Body of pancreas (tissue), 4 donors: ENCODE measurements around the gene TOR1B. TPM values are rescaled to one million over a fixed set of nuclear protein-coding genes. Genes with fewer than 3 reads are reported as not detected.

Experiments used
- ATAC-seq: fragments of 150-250 bp; one replicate; pipeline ENCODE4 v1.9.1; 2016
- DNase-seq, 4 donors: peaks; one replicate each; pipeline ENCODE4 v3.0.0-alpha.2; 2019
- H3K27ac ChIP-seq, 4 donors: fragments of 200-600 bp; sonication (generic); 1 replicate in 3 of 4; 2 replicates in 1 of 4; pipeline versions ENCODE4 v1.5.1 to v1.6.1; 2016 to 2019; ENCODE audit warnings: mild to moderate bottlenecking in 1 of 4, mixed read lengths in 1 of 4, moderate library complexity in 1 of 4
- H3K27me3 ChIP-seq, 2 donors: fragments of 200-600 bp; sonication (generic); one replicate each; pipeline ENCODE4 v1.6.0; 2016; ENCODE audit warnings: mild to moderate bottlenecking in 1 of 2
- H3K36me3 ChIP-seq, 2 donors: fragments of 200-600 bp; sonication (generic); replicated peaks in 1 of 2; 2 replicates each; pipeline ENCODE4 v1.5.1; 2016; ENCODE audit warnings: low read depth in 2 of 2; ENCODE audit not compliant: insufficient read depth in 1 of 2
- H3K4me1 ChIP-seq: fragments of 200-600 bp; sonication (generic); one replicate; pipeline ENCODE4 v1.6.0; 2016
- H3K4me3 ChIP-seq, 2 donors: fragments of 200-600 bp; sonication (generic); 1 replicate in 1 of 2; 2 replicates in 1 of 2; pipeline ENCODE4 v1.5.1; 2016 to 2019
- H3K9me3 ChIP-seq, 3 donors: fragments of 200-600 bp; sonication (generic); 1 replicate in 2 of 3; 2 replicates in 1 of 3; pipeline ENCODE4 v1.5.1; 2016
- CTCF ChIP-seq, 7 experiments: fragments of 450-650 bp in 4 of 7; fragments of 200-600 bp in 3 of 7; sonication (generic) in 3 of 7; IDR thresholded peaks; one replicate each; pipeline ENCODE4 v1.5.1; 2016 to 2019; ENCODE audit warnings: antibody characterized with exemption in 7 of 7
- POLR2A ChIP-seq, 3 donors: fragments of 450-650 bp; IDR thresholded peaks; one replicate each; pipeline ENCODE4 v1.6.1; 2016; ENCODE audit warnings: antibody characterized with exemption in 3 of 3, mild to moderate bottlenecking in 2 of 3
- WGBS, 2 donors: methylation state at CpG; one replicate each; pipeline ENCODE4 v1.1.5; 2017; 5-methylcytosine and 5-hydroxymethylcytosine counted together
- intact Hi-C: fragments of 100-400 bp; cut with DNase I; formaldehyde crosslinking; loops from one replicate; pipeline ENCODE4 v1.15.1; 2023
- total RNA-seq, 2 donors: library from RNA; depleted of rRNA; stranded (reverse); fragments of >200 nt; gene quantifications; one replicate each; pipeline ENCODE4 v1.1.0, GENCODE V29; 2016

Gene TOR1B
- total RNA-seq, 2 donors from 2014 or later = 9.6 to 19.2 TPM

DNA sequence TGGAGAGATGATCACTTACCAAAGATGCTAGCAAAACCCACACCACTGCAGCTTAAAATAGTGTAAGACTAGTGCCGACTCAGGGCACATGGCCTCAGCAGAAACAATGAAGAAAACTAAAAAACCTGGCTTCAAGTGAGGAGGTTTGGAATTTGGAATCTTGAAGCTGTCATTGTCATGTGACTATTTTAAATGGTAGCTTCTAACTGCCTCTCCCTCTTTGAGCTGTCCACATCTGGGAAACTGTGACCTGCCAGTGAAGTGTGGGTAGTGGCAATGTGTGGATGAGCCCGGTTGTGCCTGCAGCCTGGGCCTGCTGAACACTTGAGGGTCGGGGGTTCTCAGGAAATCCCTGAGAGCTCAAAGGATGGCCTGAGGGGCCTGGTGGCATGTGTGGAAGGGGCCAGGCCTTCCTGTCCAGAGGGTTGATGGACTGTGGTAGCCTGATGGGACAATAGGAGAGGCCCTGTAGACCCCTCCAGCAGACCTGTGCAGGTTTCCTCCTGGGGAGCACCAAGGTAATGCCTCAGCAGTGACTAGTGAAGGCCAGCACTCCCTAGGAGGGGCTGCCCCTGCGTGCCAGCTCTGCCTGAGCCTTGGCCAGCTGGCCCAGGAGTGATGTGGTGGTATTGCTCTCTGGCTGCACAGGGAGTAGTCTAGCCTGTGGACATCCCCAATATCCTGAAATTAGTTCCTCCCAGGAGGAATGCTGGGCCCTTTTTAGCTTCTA, 45.9 kb downstream of the TOR1B start:
- ATAC-seq (no peak), DNase-seq (no peak)
- Histone ChIP-seq H3K4me3 (no peak overlapping the region), H3K27ac (no peak overlapping the region), H3K36me3 (peaks cover 0 to 17% of the 10 kb centered on the region in 2 donors), H3K27me3 (no peaks in the 10 kb centered on the region), H3K4me1 (no peaks in the 10 kb centered on the region), H3K9me3 (no peaks in the 10 kb centered on the region)
- 74 to 76% methylated on average over 4 of the region's 4 CpGs for WGBS, 2 donors
- TF ChIP-seq CTCF (IDR thresholded peaks at IDR 0.05) (no peak), POLR2A (IDR thresholded peaks at IDR 0.05) (no peak)
- intact Hi-C loops = no loop called here

- ATAC-seq = no peak
- Histone ChIP-seq H3K27me3 (no peaks in the 10 kb centered on the region), H3K4me3 (no peak overlapping the region), H3K27ac (no peak overlapping the region), H3K36me3 (peaks cover 0 to 17% of the 10 kb centered on the region in 2 donors), H3K4me1 (no peaks in the 10 kb centered on the region), H3K9me3 (no peaks in the 10 kb centered on the region)
- WGBS, 2 donors = 78 to 84% methylated on average over 6 of the region's 6 CpGs
- no peak for TF ChIP-seq CTCF (IDR thresholded peaks at IDR 0.05)
- TF ChIP-seq POLR2A (IDR thresholded peaks at IDR 0.05) = no peak
- intact Hi-C loops = no loop called here
- no peak for DNase-seq
These were observed 46.9 kb downstream of the TOR1B start for GRCh38 chr9:129849901-129850300.

GRCh38 chr9:129850821-129851550, 48.0 kb downstream of the TOR1B start:
- no peaks in the 10 kb centered on the region for H3K4me1 ChIP-seq
- ATAC-seq = no peak
- TF ChIP-seq POLR2A (IDR thresholded peaks at IDR 0.05) (no peak), CTCF (IDR thresholded peaks at IDR 0.05) (no peak)
- H3K4me3 ChIP-seq = no peak overlapping the region
- 85 to 87% methylated on average over 6 of the region's 6 CpGs for WGBS, 2 donors
- intact Hi-C loops = no loop called here
- H3K27me3 ChIP-seq = no peaks in the 10 kb centered on the region
- peaks cover 0 to 19% of the 10 kb centered on the region in 2 donors for H3K36me3 ChIP-seq
- DNase-seq = no peak
- no peak overlapping the region for H3K27ac ChIP-seq
- no peaks in the 10 kb centered on the region for H3K9me3 ChIP-seq

- WGBS, 2 donors = 72 to 79% methylated on average over 5 of the region's 5 CpGs
- peaks cover 0 to 19% of the 10 kb centered on the region in 2 donors for H3K36me3 ChIP-seq
These were observed 48.8 kb downstream of the TOR1B start for GRCh38 chr9:129851821-129852220.

More at GRCh38 chr9:129851821-129852220, 48.8 kb downstream of the TOR1B start:
- DNase-seq = no peak
- no peak overlapping the region for H3K27ac ChIP-seq
- ATAC-seq = no peak
- intact Hi-C loops = no loop called here
- H3K9me3 ChIP-seq = no peaks in the 10 kb centered on the region
- no peak overlapping the region for H3K4me3 ChIP-seq
- no peaks in the 10 kb centered on the region for H3K4me1 ChIP-seq
- TF ChIP-seq POLR2A (IDR thresholded peaks at IDR 0.05) = no peak
- no peak for TF ChIP-seq CTCF (IDR thresholded peaks at IDR 0.05)
- H3K27me3 ChIP-seq = no peaks in the 10 kb centered on the region
